H1 (cell line): ENCODE measurements around the gene OTC. TPM values are rescaled to one million over a fixed set of nuclear protein-coding genes. Genes with fewer than 3 reads are reported as not detected.

Experiments used
- CTCF ChIA-PET: fragments of 300-600 bp; sonication (Branson Sonifier 250); formaldehyde crosslinking; loops from one replicate; lab custom pipeline; 2021; ENCODE audit not compliant: partially characterized antibody; lab: Charles Lee
- POLR2A ChIA-PET: fragments of 300-600 bp; sonication (Branson Sonifier 250); formaldehyde crosslinking; loops from one replicate; lab custom pipeline; 2021; ENCODE audit warnings: inconsistent platforms; ENCODE audit not compliant: partially characterized antibody; lab: Charles Lee
- DNase-seq, 2 experiments: peaks; one replicate each; pipeline versions ENCODE4 v3.0.0 to v3.0.0-alpha.2; 2010 to 2022; ENCODE audit warnings: low spot score in 2 of 2, low read depth in 1 of 2, mixed read lengths in 1 of 2
- FAIRE-seq: peaks from 2 replicates; lab custom pipeline; 2011; peaks lifted over from hg19 to GRCh38; lab: Jason Lieb, UNC
- H2AFZ ChIP-seq: 2 replicates; pipeline ENCODE4 v1.8.1; 2012; ENCODE audit warnings: low read length, inconsistent platforms
- H2AK5ac ChIP-seq: 2 replicates; pipeline ENCODE4 v1.6.1; 2013; ENCODE audit warnings: low read depth, low read length
- H2BK120ac ChIP-seq: replicated peaks from 2 replicates; pipeline ENCODE3; 2013; ENCODE audit warnings: low read depth, low read length, inconsistent platforms
- H2BK12ac ChIP-seq: 2 replicates; pipeline ENCODE4 v1.6.1; 2013; ENCODE audit warnings: low read depth, low read length
- H2BK15ac ChIP-seq: 2 replicates; pipeline ENCODE4 v1.6.1; 2013; ENCODE audit warnings: low read length
- H2BK20ac ChIP-seq: 2 replicates; pipeline ENCODE4 v1.6.1; 2013; ENCODE audit warnings: low read length
- H2BK5ac ChIP-seq: 2 replicates; pipeline ENCODE4 v1.6.1; 2013; ENCODE audit warnings: low read depth, low read length
- H3K14ac ChIP-seq: 2 replicates; pipeline ENCODE4 v1.6.1; 2013; ENCODE audit warnings: inconsistent platforms; ENCODE audit not compliant: insufficient read length
- H3K18ac ChIP-seq: 2 replicates; pipeline ENCODE4 v1.6.1; 2013; ENCODE audit warnings: low read length; ENCODE audit errors: extremely low read depth
- H3K23ac ChIP-seq: 2 replicates; pipeline ENCODE4 v1.6.1; 2013; ENCODE audit warnings: inconsistent platforms; ENCODE audit not compliant: insufficient read length
- H3K23me2 ChIP-seq: 2 replicates; pipeline ENCODE4 v1.6.1; 2013; ENCODE audit warnings: low read depth, low read length
- H3K27ac ChIP-seq: 2 replicates; pipeline ENCODE4 v1.6.1; 2011; ENCODE audit warnings: low read depth, low read length, inconsistent platforms
- H3K27me3 ChIP-seq, 4 experiments: replicated peaks in 1 of 4; 1 replicate in 1 of 4; 2 replicates in 3 of 4; pipeline versions ENCODE4 v1.6.1 to v1.8.1; 2011 to 2013; ENCODE audit warnings: low read length in 3 of 4, mild to moderate bottlenecking in 3 of 4, inconsistent platforms in 2 of 4, mixed read lengths in 2 of 4, moderate library complexity in 1 of 4; ENCODE audit not compliant: control insufficient read depth in 3 of 4, insufficient read depth in 3 of 4; ENCODE audit errors: extremely low read depth in 1 of 4
- H3K36me3 ChIP-seq, 4 experiments: 2 replicates each; pipeline versions ENCODE4 v1.6.1 to v1.8.1; 2011 to 2013; ENCODE audit warnings: mild to moderate bottlenecking in 4 of 4, low read length in 3 of 4, moderate library complexity in 2 of 4, control low read depth in 1 of 4, inconsistent platforms in 1 of 4; ENCODE audit not compliant: insufficient read depth in 4 of 4, control insufficient read depth in 2 of 4
- H3K4ac ChIP-seq: replicated peaks from 2 replicates; pipeline ENCODE3; 2013; ENCODE audit warnings: low read length, low read depth, mixed read lengths, inconsistent platforms; ENCODE audit not compliant: insufficient read length
- H3K4me1 ChIP-seq, 4 experiments: replicated peaks in 1 of 4; 1 replicate in 1 of 4; 2 replicates in 3 of 4; pipeline versions ENCODE4 v1.6.1 to v1.8.1; 2011 to 2013; ENCODE audit warnings: low read length in 3 of 4, inconsistent platforms in 2 of 4, mixed read lengths in 1 of 4; ENCODE audit not compliant: insufficient read depth in 4 of 4, control insufficient read depth in 3 of 4
- H3K4me2 ChIP-seq, 2 experiments: 2 replicates each; pipeline versions ENCODE4 v1.6.1 to v1.8.1; 2011 to 2013; ENCODE audit warnings: low read depth in 2 of 2, low read length in 2 of 2, control low read depth in 1 of 2, inconsistent platforms in 1 of 2, mild to moderate bottlenecking in 1 of 2; ENCODE audit not compliant: insufficient read depth in 1 of 2
- H3K4me3 ChIP-seq, 4 experiments: fragments of 200-600, 300-600 bp in 1 of 4; sonication (generic), shearing (Covaris generic), sonication (Bioruptor Twin) in 1 of 4; 2 replicates each; pipeline versions ENCODE4 v1.5.1 to v1.8.1; 2011 to 2016; ENCODE audit warnings: low read length in 4 of 4, low read depth in 3 of 4, control low read depth in 2 of 4, inconsistent platforms in 2 of 4, mild to moderate bottlenecking in 2 of 4, mixed read lengths in 1 of 4, moderate library complexity in 1 of 4; ENCODE audit not compliant: insufficient read depth in 2 of 4; ENCODE audit errors: extremely low read depth in 1 of 4
- H3K56ac ChIP-seq: replicated peaks from 2 replicates; pipeline ENCODE3; 2013; ENCODE audit warnings: low read depth, mild to moderate bottlenecking, mixed read lengths, low read length, inconsistent platforms; ENCODE audit not compliant: insufficient read length
- H3K79me1 ChIP-seq: 2 replicates; pipeline ENCODE4 v1.6.1; 2013; ENCODE audit warnings: low read depth, low read length, control low read depth
- H3K79me2 ChIP-seq, 2 experiments: 2 replicates each; pipeline versions ENCODE4 v1.6.1 to v1.8.1; 2012 to 2013; ENCODE audit warnings: low read length in 2 of 2, mild to moderate bottlenecking in 2 of 2, inconsistent platforms in 1 of 2; ENCODE audit not compliant: insufficient read depth in 2 of 2, control insufficient read depth in 1 of 2
- H3K9ac ChIP-seq, 4 experiments: replicated peaks in 1 of 4; 1 replicate in 1 of 4; 2 replicates in 3 of 4; pipeline versions ENCODE4 v1.6.1 to v1.8.1; 2011 to 2013; ENCODE audit warnings: low read depth in 3 of 4, low read length in 3 of 4, control low read depth in 2 of 4, mild to moderate bottlenecking in 2 of 4, moderate library complexity in 2 of 4, inconsistent platforms in 1 of 4; ENCODE audit errors: extremely low read depth in 1 of 4
- H3K9me3 ChIP-seq, 2 experiments: 2 replicates each; pipeline versions ENCODE4 v1.6.1 to v1.8.1; 2012 to 2013; ENCODE audit warnings: mild to moderate bottlenecking in 2 of 2, moderate library complexity in 2 of 2, control low read depth in 1 of 2, inconsistent platforms in 1 of 2, low read depth in 1 of 2, low read length in 1 of 2, mixed read lengths in 1 of 2; ENCODE audit not compliant: insufficient read depth in 2 of 2
- H4K20me1 ChIP-seq, 2 experiments: replicated peaks in 1 of 2; 2 replicates each; pipeline versions ENCODE3 to v1.8.1; 2011 to 2013; ENCODE audit warnings: inconsistent platforms in 2 of 2, low read length in 2 of 2, mild to moderate bottlenecking in 1 of 2; ENCODE audit not compliant: insufficient read depth in 2 of 2, control insufficient read depth in 1 of 2
- H4K5ac ChIP-seq: 2 replicates; pipeline ENCODE4 v1.6.1; 2013; ENCODE audit warnings: low read length, low read depth, mixed read lengths, inconsistent platforms; ENCODE audit not compliant: insufficient read length
- H4K8ac ChIP-seq: 2 replicates; pipeline ENCODE4 v1.8.0; 2013; ENCODE audit warnings: mild to moderate bottlenecking, moderate library complexity, low read length, inconsistent platforms; ENCODE audit not compliant: insufficient read depth; ENCODE audit errors: extremely low read depth
- H4K91ac ChIP-seq: replicated peaks from 2 replicates; pipeline ENCODE3; 2013; ENCODE audit warnings: low read length, mixed read lengths, inconsistent platforms; ENCODE audit not compliant: insufficient read length
- ASH2L ChIP-seq: fragments of 200-600, 300-600 bp; sonication (generic); IDR thresholded peaks from one replicate; pipeline ENCODE4 v1.7.1; 2017; ENCODE audit warnings: low read length
- CBX5 ChIP-seq: fragments of 300-800, 300-1000 bp; sonication (generic); IDR thresholded peaks from 2 replicates; pipeline ENCODE4 v1.7.1; 2016; ENCODE audit warnings: antibody characterized with exemption, low read length, low read depth
- CHD2 ChIP-seq: IDR thresholded peaks from 2 replicates; pipeline ENCODE4 v1.6.1; 2012; ENCODE audit warnings: low read length, improper control_type of control experiment
- EP300 ChIP-seq, 2 experiments: IDR thresholded peaks; 1 replicate in 1 of 2; 2 replicates in 1 of 2; pipeline ENCODE4 v1.6.1; 2011 to 2012; ENCODE audit warnings: low read depth in 2 of 2, low read length in 2 of 2, mild to moderate bottlenecking in 2 of 2, borderline replicate concordance in 1 of 2, inconsistent platforms in 1 of 2, moderate library complexity in 1 of 2
- POU5F1 ChIP-seq: IDR thresholded peaks from 2 replicates; pipeline ENCODE4 v1.6.1; 2011; ENCODE audit warnings: low read depth, mild to moderate bottlenecking, low read length, moderate library complexity
- RFX5 ChIP-seq: IDR thresholded peaks from 2 replicates; pipeline ENCODE4 v1.6.1; 2011; ENCODE audit warnings: low read depth, low read length, improper control_type of control experiment, borderline replicate concordance
- SRF ChIP-seq: IDR thresholded peaks from 2 replicates; pipeline ENCODE4 v1.6.1; 2011; ENCODE audit warnings: mild to moderate bottlenecking, low read depth, low read length, moderate library complexity
- TAF1 ChIP-seq: IDR thresholded peaks from 2 replicates; pipeline ENCODE4 v1.6.1; 2011; ENCODE audit warnings: mild to moderate bottlenecking, low read depth, low read length
- TCF12 ChIP-seq: IDR thresholded peaks from 2 replicates; pipeline ENCODE4 v1.6.1; 2011; ENCODE audit warnings: low read depth, mild to moderate bottlenecking, low read length
- WGBS, 2 experiments: shearing (Covaris generic) in 1 of 2; methylation state at CpG; one replicate each; pipeline versions ENCODE4 v1.1.6 to v1.1.7; 2013 to 2015; ENCODE audit warnings: low lambda C conversion rate in 2 of 2, mixed read lengths in 2 of 2, inconsistent platforms in 1 of 2, low coverage in 1 of 2, missing lambda C conversion rate in 1 of 2; ENCODE audit not compliant: insufficient replicate concordance in 2 of 2, insufficient coverage in 1 of 2, insufficient read length in 1 of 2; ENCODE audit errors: extremely low coverage in 1 of 2, missing lambda C conversion rate in 1 of 2; 5-methylcytosine and 5-hydroxymethylcytosine counted together
- polyA plus RNA-seq, 7 experiments: library from polyadenylated mRNA; depleted of rRNA in 3 of 7; stranded (reverse) in 5 of 7; unstranded in 2 of 7; fragments of >200 nt in 5 of 7; fragments of 200-250 nt in 2 of 7; gene quantifications; 1 replicate in 5 of 7; 2 replicates in 1 of 7; 4 replicates in 1 of 7; pipeline versions ENCODE4 v1.2.1 to v1.2.3, GENCODE V29; 2011 to 2013; ENCODE audit warnings: missing spikeins in 2 of 7, mixed read lengths in 2 of 7
- total RNA-seq: library from RNA; stranded (reverse); fragmentation: NEBNext Ultra II Directional; extraction: Animal tissue kit (Norgen Biotek cat#: 25700); gene quantifications from 2 replicates; pipeline ENCODE4 v1.2.1, GENCODE V29; 2021
- TF ChIP-seq, protein P1 (sequence below): IDR thresholded peaks from 2 replicates; pipeline ENCODE4 v1.6.1; 2012; ENCODE audit warnings: inconsistent platforms
- TF ChIP-seq, protein P2 (sequence below): IDR thresholded peaks from 2 replicates; pipeline ENCODE4 v1.6.1; 2012; ENCODE audit warnings: inconsistent platforms

Gene OTC
- total and polyA plus RNA-seq, 2 of the 8 experiments (the other 6 are each of a cell fraction or from before 2014, with no cell fraction given) = not detected

DNA sequence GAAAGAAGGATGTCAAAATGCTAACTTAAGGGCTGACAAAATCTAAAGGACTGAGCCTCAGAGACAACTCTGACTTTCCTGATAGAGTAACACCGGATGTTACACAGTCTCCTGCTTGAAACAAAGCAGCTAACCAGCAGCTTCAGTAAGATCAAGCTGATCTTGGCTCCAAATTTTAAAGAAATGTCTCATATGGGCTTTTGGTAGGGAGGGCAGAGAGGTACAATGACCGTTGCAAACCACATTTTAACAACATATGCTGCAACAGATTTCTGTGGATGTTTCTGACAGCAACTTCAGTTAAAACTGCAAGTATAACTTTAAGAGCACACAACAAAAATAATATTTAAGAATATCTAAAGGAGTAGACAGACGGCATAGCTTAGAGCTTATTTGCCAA lies 34.2 kb upstream of the OTC start:
- POLR2A ChIA-PET = no interaction called here
- FAIRE-seq = no peak
- WGBS, 2 experiments = 78% methylated on average over 3 of the region's 3 CpGs; no CpG with 5 or more reads in 1 of the 2 experiments

More for the DNA sequence above, 34.2 kb upstream of the OTC start:
- Histone ChIP-seq H2AFZ (no peak overlapping the region), H3K27me3 (no peaks in the 10 kb centered on the region)
- TF ChIP-seq SRF = no peak
- no peak for TF ChIP-seq EP300 (IDR thresholded peaks at IDR 0.05; ENCODE audit: borderline replicate concordance in 1 of 2, low read depth in 2 of 2, low read length in 2 of 2)
- no peak for TF ChIP-seq CHD2
- TF ChIP-seq CBX5 = no peak
- TF ChIP-seq POU5F1 = no peak
- TF ChIP-seq, protein P1, sequence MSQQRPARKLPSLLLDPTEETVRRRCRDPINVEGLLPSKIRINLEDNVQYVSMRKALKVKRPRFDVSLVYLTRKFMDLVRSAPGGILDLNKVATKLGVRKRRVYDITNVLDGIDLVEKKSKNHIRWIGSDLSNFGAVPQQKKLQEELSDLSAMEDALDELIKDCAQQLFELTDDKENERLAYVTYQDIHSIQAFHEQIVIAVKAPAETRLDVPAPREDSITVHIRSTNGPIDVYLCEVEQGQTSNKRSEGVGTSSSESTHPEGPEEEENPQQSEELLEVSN = no peak
- TF ChIP-seq RFX5 = no peak
- TF ChIP-seq, protein P2, sequence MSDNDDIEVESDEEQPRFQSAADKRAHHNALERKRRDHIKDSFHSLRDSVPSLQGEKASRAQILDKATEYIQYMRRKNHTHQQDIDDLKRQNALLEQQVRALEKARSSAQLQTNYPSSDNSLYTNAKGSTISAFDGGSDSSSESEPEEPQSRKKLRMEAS = no peak
- TF ChIP-seq TCF12 = no peak
- no peak for TF ChIP-seq ASH2L
- TF ChIP-seq TAF1 = no peak
- TF ChIP-seq, all 59 proteins: peak for 0
- H3K23me2 ChIP-seq = no peaks in the 10 kb centered on the region
- H4K20me1 ChIP-seq = no peaks in the 10 kb centered on the region
- H3K56ac ChIP-seq = no peak overlapping the region
- H3K4me1 ChIP-seq = no peaks in the 10 kb centered on the region; a peak in 1 of 7 replicates
- H3K79me1 ChIP-seq = no peaks in the 10 kb centered on the region
- no peak overlapping the region for H3K23ac ChIP-seq
- no peak overlapping the region for H2BK20ac ChIP-seq
- H3K4ac ChIP-seq = no peak overlapping the region
- H3K9me3 ChIP-seq = no peaks in the 10 kb centered on the region
- no peaks in the 10 kb centered on the region for H3K79me2 ChIP-seq
- no peak overlapping the region for H3K4me3 ChIP-seq
- H3K18ac ChIP-seq = no peak overlapping the region
- H4K8ac ChIP-seq = no peak overlapping the region
- H2BK12ac ChIP-seq = no peak overlapping the region
- no peak overlapping the region for H3K27ac ChIP-seq
- peaks cover 0 to 3% (median 0%) of the 10 kb centered on the region in 4 experiments; a peak in 2 of 8 replicates for H3K36me3 ChIP-seq
- no peak overlapping the region for H2BK15ac ChIP-seq
- no peak overlapping the region for H4K5ac ChIP-seq
- H3K4me2 ChIP-seq = no peak overlapping the region
- no peak overlapping the region for H2AK5ac ChIP-seq
- DNase-seq = no peak
- no peak overlapping the region for H2BK120ac ChIP-seq
- H3K14ac ChIP-seq = no peak overlapping the region
- CTCF ChIA-PET = no interaction called here
- H2BK5ac ChIP-seq = no peak overlapping the region
- H3K9ac ChIP-seq = no peak overlapping the region
- no peak overlapping the region for H4K91ac ChIP-seq
